Mesothelial cell of epicardium (in vitro differentiated cells): ENCODE data around the gene COL23A1. TPM values are rescaled to one million over a fixed set of nuclear protein-coding genes. Genes with fewer than 3 reads are reported as not detected.
"Not testable (repeated sequence)": the region's sequence is repeated elsewhere in the genome, so short reads cannot be mapped to it uniquely, and the experiment has no call there.

Experiments used
- DNase-seq, 2 experiments: peaks; one replicate each; pipeline ENCODE4 v3.0.0; 2021; ENCODE audit warnings: low spot score in 2 of 2; ENCODE audit not compliant: unreplicated experiment in 2 of 2
- H3K27ac Mint-ChIP-seq: 2 replicates; pipeline ENCODE4 v1.8.0; 2021; ENCODE audit warnings: mixed read lengths
- H3K27me3 Mint-ChIP-seq: 2 replicates; pipeline ENCODE4 v1.8.0; 2021; ENCODE audit warnings: low read depth, mixed read lengths
- H3K36me3 Mint-ChIP-seq: 2 replicates; pipeline ENCODE4 v1.8.0; 2021; ENCODE audit warnings: mixed read lengths
- H3K4me1 Mint-ChIP-seq: 2 replicates; pipeline ENCODE4 v1.8.0; 2021; ENCODE audit warnings: mixed read lengths
- H3K4me3 Mint-ChIP-seq: 2 replicates; pipeline ENCODE4 v1.8.0; 2021; ENCODE audit warnings: mild to moderate bottlenecking, moderate library complexity, mixed read lengths
- H3K9me3 Mint-ChIP-seq: 2 replicates; pipeline ENCODE4 v1.8.0; 2021; ENCODE audit warnings: mixed read lengths
- total RNA-seq: library from RNA; stranded (reverse); gene quantifications from 3 replicates; pipeline ENCODE4 v1.2.1, GENCODE V29; 2021
- TF ChIP-seq, protein P1 (sequence below): fragments of 200-600 bp; sonication (generic); IDR thresholded peaks from one replicate; pipeline ENCODE4 v1.5.0; 2021; ENCODE audit warnings: antibody characterized with exemption; ENCODE audit not compliant: unreplicated experiment

COL23A1 gene
- total RNA-seq, 1 donor from 2014 or later = 13.6 TPM

GRCh38 chr5:178487911-178488600 is 102.1 kb downstream of the COL23A1 start:
- peaks cover 3% of the 10 kb centered on the region for H3K4me1 Mint-ChIP-seq
- H3K4me3 Mint-ChIP-seq = no peak overlapping the region
- H3K27me3 Mint-ChIP-seq = no peaks in the 10 kb centered on the region
- no peak overlapping the region for H3K27ac Mint-ChIP-seq
- H3K9me3 Mint-ChIP-seq = peaks cover 9% of the 10 kb centered on the region
- TF ChIP-seq, protein P1, sequence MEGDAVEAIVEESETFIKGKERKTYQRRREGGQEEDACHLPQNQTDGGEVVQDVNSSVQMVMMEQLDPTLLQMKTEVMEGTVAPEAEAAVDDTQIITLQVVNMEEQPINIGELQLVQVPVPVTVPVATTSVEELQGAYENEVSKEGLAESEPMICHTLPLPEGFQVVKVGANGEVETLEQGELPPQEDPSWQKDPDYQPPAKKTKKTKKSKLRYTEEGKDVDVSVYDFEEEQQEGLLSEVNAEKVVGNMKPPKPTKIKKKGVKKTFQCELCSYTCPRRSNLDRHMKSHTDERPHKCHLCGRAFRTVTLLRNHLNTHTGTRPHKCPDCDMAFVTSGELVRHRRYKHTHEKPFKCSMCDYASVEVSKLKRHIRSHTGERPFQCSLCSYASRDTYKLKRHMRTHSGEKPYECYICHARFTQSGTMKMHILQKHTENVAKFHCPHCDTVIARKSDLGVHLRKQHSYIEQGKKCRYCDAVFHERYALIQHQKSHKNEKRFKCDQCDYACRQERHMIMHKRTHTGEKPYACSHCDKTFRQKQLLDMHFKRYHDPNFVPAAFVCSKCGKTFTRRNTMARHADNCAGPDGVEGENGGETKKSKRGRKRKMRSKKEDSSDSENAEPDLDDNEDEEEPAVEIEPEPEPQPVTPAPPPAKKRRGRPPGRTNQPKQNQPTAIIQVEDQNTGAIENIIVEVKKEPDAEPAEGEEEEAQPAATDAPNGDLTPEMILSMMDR = no peak
- H3K36me3 Mint-ChIP-seq = peaks cover 3% of the 10 kb centered on the region
- DNase-seq = no peak

DNA sequence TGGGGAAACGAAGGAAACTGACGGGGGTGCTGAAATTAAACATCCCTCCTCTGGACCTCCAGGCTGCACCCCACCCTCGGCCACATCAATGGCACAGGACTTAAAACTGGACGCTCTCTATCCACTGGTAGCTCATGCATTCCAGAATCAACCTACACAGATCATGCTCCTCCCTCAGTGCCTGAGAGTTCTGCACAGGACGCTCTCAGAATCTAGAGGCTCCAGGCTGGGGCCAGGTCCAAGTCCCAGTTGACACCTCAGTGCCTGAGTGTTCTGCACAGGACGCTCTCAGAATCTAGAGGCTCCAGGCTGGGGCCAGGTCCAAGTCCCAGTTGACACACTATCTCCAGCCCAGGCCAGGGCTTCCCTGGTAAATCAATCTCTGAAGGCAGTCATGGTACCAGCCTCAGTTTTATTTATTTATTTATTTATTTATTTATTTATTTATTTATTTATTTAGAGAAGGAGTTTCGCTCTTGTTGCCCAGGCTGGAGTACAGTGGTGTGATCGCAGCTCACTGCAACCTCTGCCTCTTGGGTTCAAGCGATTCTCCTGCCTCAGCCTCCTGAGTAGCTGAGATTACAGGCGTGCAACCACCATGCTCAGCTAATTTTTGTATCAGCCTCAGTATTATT is 103.2 kb downstream of the COL23A1 start:
- not testable (repeated sequence) for H3K4me1 Mint-ChIP-seq, H3K27me3 Mint-ChIP-seq, DNase-seq, H3K36me3 Mint-ChIP-seq, H3K27ac Mint-ChIP-seq, H3K9me3 Mint-ChIP-seq, H3K4me3 Mint-ChIP-seq

GRCh38 chr5:178486239-178486641 is 104.0 kb downstream of the COL23A1 start:
- H3K9me3 Mint-ChIP-seq = peaks cover 9% of the 10 kb centered on the region
- peaks cover 3% of the 10 kb centered on the region for H3K36me3 Mint-ChIP-seq

DNA sequence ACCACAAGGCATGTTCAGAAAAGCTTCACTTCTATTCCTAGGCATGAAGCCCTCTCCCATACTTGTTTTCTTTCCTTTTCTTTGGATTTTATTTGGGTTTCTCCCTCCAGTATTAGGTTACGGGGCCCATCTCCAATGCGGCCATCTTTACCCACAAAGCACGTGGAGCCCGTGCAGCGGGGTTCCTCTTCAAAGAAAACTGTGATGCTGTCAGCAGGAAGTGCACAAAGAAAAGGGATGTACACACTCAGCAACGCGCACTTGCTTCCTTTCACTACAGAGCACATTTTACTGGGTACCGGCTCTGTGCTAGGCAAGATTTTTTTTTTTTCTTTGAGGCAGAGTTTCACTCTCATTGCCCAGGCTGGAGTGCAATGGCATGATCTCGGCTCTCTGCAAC is 106.6 kb downstream of the COL23A1 start:
- Mint-ChIP-seq H3K27me3 (no peaks in the 10 kb centered on the region), H3K9me3 (no peaks in the 10 kb centered on the region), H3K36me3 (no peaks in the 10 kb centered on the region), H3K4me1 (peaks cover 3% of the 10 kb centered on the region), H3K4me3 (no peak overlapping the region), H3K27ac (no peak overlapping the region)
- TF ChIP-seq, protein P1 = no peak
- DNase-seq = no peak

More at GRCh38 chr5:178486239-178486641, 104.0 kb downstream of the COL23A1 start:
- no peak overlapping the region for H3K27ac Mint-ChIP-seq
- no peak overlapping the region for H3K4me3 Mint-ChIP-seq
- H3K4me1 Mint-ChIP-seq = peaks cover 3% of the 10 kb centered on the region
- no peak for DNase-seq
- TF ChIP-seq, protein P1 = no peak
- H3K27me3 Mint-ChIP-seq = no peaks in the 10 kb centered on the region

DNA sequence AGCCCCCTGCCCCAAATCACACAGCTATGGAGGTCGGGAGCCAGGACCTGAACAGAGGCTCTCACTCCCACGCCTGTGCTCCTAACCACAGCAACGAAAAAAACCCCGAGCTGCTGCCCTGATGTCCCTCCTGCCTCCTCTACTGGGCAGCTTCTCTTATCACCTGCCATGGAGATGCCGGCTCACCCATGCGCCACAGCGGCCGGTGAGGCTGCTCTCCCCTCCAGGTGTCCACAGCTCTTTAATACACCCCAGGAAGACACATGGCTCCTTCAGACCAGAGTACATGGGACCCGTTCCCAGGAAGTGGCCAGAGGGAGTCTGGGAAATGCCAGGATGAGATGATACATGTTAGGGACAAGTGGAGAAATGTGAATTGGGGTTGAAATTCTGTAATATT is 110.9 kb downstream of the COL23A1 start:
- no peak overlapping the region for H3K4me3 Mint-ChIP-seq
- H3K4me1 Mint-ChIP-seq = peaks cover 8% of the 10 kb centered on the region
- H3K9me3 Mint-ChIP-seq = peaks cover 16% of the 10 kb centered on the region
- DNase-seq = no peak
- no peaks in the 10 kb centered on the region for H3K36me3 Mint-ChIP-seq
- TF ChIP-seq, protein P1 = no peak
- H3K27ac Mint-ChIP-seq = no peak overlapping the region
- H3K27me3 Mint-ChIP-seq = no peaks in the 10 kb centered on the region

GRCh38 chr5:178478370-178478769 is 111.8 kb downstream of the COL23A1 start:
- Mint-ChIP-seq H3K27ac (no peak overlapping the region), H3K36me3 (no peaks in the 10 kb centered on the region), H3K4me1 (peaks cover 12% of the 10 kb centered on the region), H3K9me3 (peaks cover 16% of the 10 kb centered on the region), H3K4me3 (no peak overlapping the region), H3K27me3 (no peaks in the 10 kb centered on the region)
- DNase-seq = no peak
- TF ChIP-seq, protein P1 = no peak
